NT2/D1 (cell line): ENCODE measurements around the gene SLC18A3.

Experiments
- SUZ12 ChIP-seq: IDR thresholded peaks from 2 replicates; pipeline ENCODE4 v1.6.1; 2011; ENCODE audit not compliant: insufficient read length, insufficient read depth; ENCODE audit errors: extremely low read depth
- YY1 ChIP-seq: IDR thresholded peaks from 2 replicates; pipeline ENCODE4 v1.6.1; 2011; ENCODE audit not compliant: insufficient read length, insufficient read depth
- ZNF274 ChIP-seq: IDR thresholded peaks from 2 replicates; pipeline ENCODE4 v1.6.1; 2011; ENCODE audit warnings: mild to moderate bottlenecking, low read depth, low read length

GRCh38 chr10:49643241-49644034 lies 33.3 kb downstream of the SLC18A3 start:
- TF ChIP-seq ZNF274 (no peak), YY1 (no peak), SUZ12 (no peak)
